Measurements from ENCODE around the gene NOC2L. TPM values are rescaled to one million over a fixed set of nuclear protein-coding genes. Genes with fewer than 3 reads are reported as not detected.

The NOC2L gene
- total and polyA plus RNA-seq, 9 of the 15 experiments (the other 6 are each of a cell fraction or from before 2014, with no cell fraction given) = 4.0 to 410 (median 200) TPM

- TF ChIP-seq SIN3A (IDR thresholded peaks at IDR 0.05; ENCODE audit: borderline replicate concordance in 2 of 2, control insufficient read depth in 1 of 2, low read depth in 2 of 2, low read length in 2 of 2) (peak; percentile 45 to 62; a peak in 2 of 4 replicates), ATF7 (IDR thresholded peaks at IDR 0.05) (0 out of 2 replicates have a peak, but pooled peaks have one; percentile 33), CHD4 (IDR thresholded peaks at IDR 0.05; ENCODE audit: insufficient read depth, insufficient replicate concordance, low read depth, low read length, poor library complexity, severe bottlenecking) (no peak), MGA (IDR thresholded peaks at IDR 0.05) (peak; percentile 66; the same call in 1 of the 2 replicates), TCFL5 (CRISPR knock-in tag; conservative IDR thresholded peaks at IDR 0.05) (no peak), MED1 (CRISPR knock-in tag; IDR thresholded peaks at IDR 0.05; ENCODE audit: borderline replicate concordance) (no peak), MAZ (CRISPR knock-in tag; conservative IDR thresholded peaks at IDR 0.05 in 1 of 2, IDR thresholded peaks at IDR 0.05 in 1 of 2) (peak; percentile 12 to 45; a peak in 2 of 4 replicates), NRF1 (conservative IDR thresholded peaks at IDR 0.05 in 1 of 2, IDR thresholded peaks at IDR 0.05 in 1 of 2) (peak; percentile 15 to 23; a peak in 1 of 4 replicates), USF1 (CRISPR knock-in tag; IDR thresholded peaks at IDR 0.05) (no peak), ZNF584 (CRISPR knock-in tag; IDR thresholded peaks at IDR 0.05; ENCODE audit: low read depth) (no peak), CHD1 (IDR thresholded peaks at IDR 0.05; ENCODE audit: low read length) (peak; percentile 18)
Observed at GRCh38 chr1:998995-999724, 40.1 kb upstream of the NOC2L start (continued).
